GM21723 (cell line): ENCODE data around the gene COX4I2.
"Not testable (repeated sequence)": the region's sequence is repeated elsewhere in the genome, so short reads cannot be mapped to it uniquely, and the experiment has no call there.

Experiments
- ATAC-seq: cut with Tn5 transposase; IDR thresholded peaks from one replicate; pipeline ENCODE4 v1.9.1; 2021; ENCODE audit warnings: mild to moderate bottlenecking, moderate library complexity; ENCODE audit not compliant: unreplicated experiment

The COX4I2 gene

GRCh38 chr20:31606804-31607639, 30.7 kb upstream of the COX4I2 start:
- no peak for ATAC-seq

- no peak for ATAC-seq
These were observed 30.0 kb upstream of the COX4I2 start for GRCh38 chr20:31607640-31608250.

- no peak for ATAC-seq
These were observed 29.3 kb upstream of the COX4I2 start for GRCh38 chr20:31608251-31608945.

GRCh38 chr20:31612271-31612640, 25.5 kb upstream of the COX4I2 start:
- ATAC-seq, result not testable (repeated sequence)

GRCh38 chr20:31615416-31615815, 22.3 kb upstream of the COX4I2 start:
- ATAC-seq, result no peak

- no peak for ATAC-seq
These were observed 20.1 kb upstream of the COX4I2 start for GRCh38 chr20:31617432-31618104.

GRCh38 chr20:31620246-31620645, 17.5 kb upstream of the COX4I2 start:
- no peak for ATAC-seq

GRCh38 chr20:31623123-31623505, 14.6 kb upstream of the COX4I2 start:
- ATAC-seq, result not testable (repeated sequence)

GRCh38 chr20:31626534-31626933, 11.2 kb upstream of the COX4I2 start:
- ATAC-seq, result not testable (repeated sequence)

- not testable (repeated sequence) for ATAC-seq
These were observed 9.7 kb upstream of the COX4I2 start for GRCh38 chr20:31628057-31628456.

- no peak for ATAC-seq
These were observed 7.4 kb upstream of the COX4I2 start for GRCh38 chr20:31630187-31630790.

GRCh38 chr20:31632548-31633338, 5.0 kb upstream of the COX4I2 start:
- ATAC-seq, result no peak

- no peak for ATAC-seq
These were observed 4.3 kb upstream of the COX4I2 start for GRCh38 chr20:31633339-31633914.

- ATAC-seq, result no peak
These were observed 605 bp downstream of the COX4I2 start for GRCh38 chr20:31638317-31638716.

- ATAC-seq, result no peak
These were observed 1.1 kb downstream of the COX4I2 start for GRCh38 chr20:31638816-31639215.

GRCh38 chr20:31640259-31640658, 2.5 kb downstream of the COX4I2 start:
- ATAC-seq, result no peak

- ATAC-seq, result no peak
These were observed 3.7 kb downstream of the COX4I2 start for GRCh38 chr20:31641391-31641790.

GRCh38 chr20:31642837-31643236, 5.1 kb downstream of the COX4I2 start:
- no peak for ATAC-seq

- ATAC-seq, result no peak
These were observed 5.8 kb downstream of the COX4I2 start for GRCh38 chr20:31643522-31643921.

- ATAC-seq, result no peak
These were observed 7.0 kb downstream of the COX4I2 start for GRCh38 chr20:31644701-31645100.
